HG03139 (cell line): ENCODE measurements around the gene CDKN3.

Source experiments
- ATAC-seq: cut with Tn5 transposase; IDR thresholded peaks from one replicate; pipeline ENCODE4 v1.9.1; 2021; ENCODE audit not compliant: unreplicated experiment

The CDKN3 gene, protein sequence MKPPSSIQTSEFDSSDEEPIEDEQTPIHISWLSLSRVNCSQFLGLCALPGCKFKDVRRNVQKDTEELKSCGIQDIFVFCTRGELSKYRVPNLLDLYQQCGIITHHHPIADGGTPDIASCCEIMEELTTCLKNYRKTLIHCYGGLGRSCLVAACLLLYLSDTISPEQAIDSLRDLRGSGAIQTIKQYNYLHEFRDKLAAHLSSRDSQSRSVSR

DNA sequence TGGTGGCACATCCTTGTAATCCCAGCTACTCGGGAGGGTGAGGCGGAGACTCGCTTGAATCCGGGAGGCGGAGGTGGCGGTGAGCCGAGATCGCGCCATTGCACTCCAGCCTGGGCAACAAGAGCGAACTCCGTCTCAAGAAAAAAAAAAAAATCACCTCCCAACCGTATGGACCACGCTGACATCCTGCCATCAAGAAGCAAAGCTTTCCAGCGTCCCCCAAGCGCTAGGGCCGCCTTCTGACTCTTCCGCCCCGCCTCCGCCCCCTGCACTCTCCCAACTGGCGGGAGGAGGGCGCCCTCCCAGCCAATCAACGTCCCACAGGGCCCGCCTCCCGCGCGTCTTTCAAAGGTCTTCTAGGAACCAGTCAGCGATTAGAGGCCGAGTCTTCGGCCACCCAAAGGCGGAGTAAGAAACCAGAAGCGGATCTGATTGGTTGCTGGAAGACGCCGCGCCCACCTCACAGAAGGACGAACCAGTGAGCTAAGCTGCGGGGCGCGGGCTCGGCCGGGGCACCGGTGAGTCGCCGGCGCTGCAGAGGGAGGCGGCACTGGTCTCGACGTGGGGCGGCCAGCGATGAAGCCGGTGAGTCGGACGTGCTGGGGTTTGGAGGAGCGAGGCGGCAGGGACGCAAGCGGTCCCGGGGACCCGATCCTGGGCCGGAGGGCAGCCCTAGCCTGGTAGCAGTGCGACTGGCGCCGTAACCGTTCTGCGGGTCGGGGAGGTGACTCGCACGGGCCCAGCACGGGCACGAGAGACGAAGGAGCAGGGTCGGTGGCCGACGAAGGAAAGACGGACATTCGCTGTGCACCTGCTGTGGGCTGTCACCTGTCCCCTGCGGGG lies at the start of gene CDKN3:
Gene CDKN3 (plus strand): TSS at position 515 of the 843 bp plus-strand sequence. CDS start 62 bp downstream, at position 577.
- ATAC-seq: peak; percentile 96

DNA sequence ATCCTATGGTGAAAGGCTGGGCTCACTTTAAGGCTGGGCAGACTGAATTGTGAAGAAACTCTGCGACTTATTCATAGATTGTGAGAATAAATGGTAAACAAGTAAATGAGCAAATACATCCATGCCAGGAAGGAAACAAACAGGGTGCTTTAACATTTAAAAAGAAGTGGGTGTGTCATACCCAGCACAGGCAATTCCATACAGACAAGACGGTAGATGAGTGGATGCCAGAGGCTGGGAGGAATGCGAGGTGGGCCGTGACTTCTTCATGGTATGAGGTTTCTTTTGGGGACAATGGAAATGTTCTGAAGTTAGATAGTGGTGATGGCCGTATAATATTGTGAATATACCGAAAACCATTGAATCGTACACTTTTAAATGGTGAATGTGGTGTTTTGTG lies 49.8 kb upstream of the CDKN3 start:
- ATAC-seq: no peak

DNA sequence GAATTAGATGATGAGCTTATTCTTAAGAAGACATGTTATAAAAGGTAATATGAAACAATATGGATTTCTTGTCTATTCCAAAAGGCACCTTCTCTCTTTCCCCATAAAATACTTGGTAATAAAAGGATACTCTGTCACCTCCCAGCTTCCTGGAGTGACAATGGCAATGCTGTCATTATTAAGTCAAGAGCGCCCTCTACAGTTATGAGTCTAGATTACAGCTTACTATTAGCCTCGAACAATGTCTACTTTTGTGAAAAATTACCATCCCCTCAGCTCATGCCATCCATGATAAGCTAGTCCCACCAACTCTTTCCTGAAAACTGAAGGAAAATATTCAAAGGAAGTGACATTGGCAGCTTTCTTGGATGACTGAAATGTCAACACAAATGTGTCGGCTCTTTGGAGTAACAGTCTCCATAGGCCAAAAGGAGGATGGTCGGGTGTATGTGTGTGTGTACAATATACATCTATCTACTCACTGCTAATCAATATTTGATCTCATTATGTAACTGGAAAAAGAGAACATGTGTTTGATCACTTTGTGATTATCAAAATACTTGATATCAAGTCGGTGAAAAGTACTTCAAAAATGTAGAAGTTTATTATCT lies 48.7 kb upstream of the CDKN3 start:
- ATAC-seq: no peak

DNA sequence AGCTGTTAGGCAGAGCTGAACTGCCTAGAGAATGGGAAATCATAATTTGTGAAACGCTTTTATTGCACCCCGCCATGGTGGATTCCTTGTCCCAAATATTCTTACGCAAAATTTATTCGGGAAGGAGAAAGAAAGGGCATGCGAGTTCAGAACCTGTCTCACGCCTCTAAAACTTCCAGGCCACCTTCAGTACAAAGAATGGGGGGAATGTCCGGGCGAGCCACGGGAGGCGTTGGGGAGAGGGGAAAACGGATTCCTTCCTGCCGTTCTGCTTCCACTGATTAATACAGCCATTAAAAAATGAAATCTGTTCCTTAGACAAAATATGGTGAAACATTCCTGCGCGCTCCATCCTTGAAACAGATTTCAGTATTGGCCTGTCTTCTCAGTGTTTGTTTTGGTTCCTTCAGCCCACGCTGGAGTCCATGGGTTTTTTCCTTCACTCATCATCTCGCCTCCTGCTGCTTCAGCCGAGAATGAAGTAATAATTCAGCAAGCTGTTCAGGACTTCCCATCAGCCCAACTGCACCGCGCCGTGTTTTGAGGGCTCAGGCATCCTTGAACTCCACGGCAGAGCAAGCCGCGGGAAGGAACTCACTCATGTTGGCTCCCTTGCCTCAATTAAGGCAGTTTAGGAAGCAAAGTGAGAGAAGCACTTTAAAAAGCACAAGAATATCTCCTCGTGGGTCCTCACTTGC lies 47.7 kb upstream of the CDKN3 start:
- no peak for ATAC-seq

DNA sequence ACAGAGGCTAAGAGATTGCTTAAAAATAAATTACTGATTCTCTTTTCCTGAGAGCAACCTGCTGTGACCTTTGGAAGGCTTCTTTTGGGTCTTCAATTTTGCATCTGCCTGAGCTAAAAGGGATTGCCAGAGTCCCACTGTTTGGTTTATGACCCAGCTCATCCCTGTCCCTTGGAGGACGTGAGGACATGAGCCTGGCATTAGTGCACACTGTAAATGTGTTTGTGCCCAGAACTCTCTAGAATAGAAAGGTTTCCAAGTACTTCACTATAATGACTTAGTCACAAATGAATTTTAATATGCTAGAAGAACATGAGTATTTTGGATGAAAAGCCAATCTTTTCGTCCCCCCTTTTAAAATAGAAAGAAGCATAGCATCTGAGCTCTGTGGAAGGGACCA lies 47.1 kb upstream of the CDKN3 start:
- no peak for ATAC-seq

DNA sequence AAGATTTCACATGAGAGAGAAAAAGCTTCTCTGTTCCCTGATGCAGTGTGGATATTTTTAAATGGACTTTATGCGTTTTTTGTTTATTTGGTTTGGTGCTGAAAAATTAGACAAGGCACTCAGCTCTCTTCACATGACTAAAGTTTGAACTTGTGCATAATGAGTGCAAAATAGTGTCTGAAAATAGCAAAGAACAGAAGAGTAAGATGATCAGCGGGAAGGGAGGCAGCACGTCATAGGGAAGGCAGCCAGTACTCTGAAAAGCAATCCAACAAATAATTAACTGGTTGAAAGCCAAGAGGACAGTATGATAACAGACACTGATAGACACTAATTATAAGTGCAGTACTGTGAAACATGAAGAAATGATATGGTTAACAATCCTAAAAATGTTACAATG lies 46.6 kb upstream of the CDKN3 start:
- no peak for ATAC-seq

DNA sequence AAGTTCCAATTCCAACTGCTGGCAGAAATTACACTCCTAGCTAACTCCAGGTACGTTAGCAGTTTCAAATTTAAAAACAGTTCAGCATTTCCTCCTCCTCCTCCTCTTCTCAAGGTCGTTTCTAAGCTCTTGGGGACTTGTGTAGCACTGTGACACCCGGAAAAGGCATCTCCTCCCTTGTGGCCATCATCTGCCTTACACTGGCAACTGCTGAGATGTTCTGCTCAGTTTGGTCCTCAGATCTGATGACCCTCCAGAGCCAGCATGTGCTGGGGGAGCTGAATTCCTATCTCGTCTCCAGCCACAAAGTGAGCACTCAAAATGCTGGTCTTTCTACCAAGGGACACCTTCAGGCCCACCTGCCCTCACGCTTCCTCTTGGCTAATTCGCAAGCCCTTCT lies 43.5 kb upstream of the CDKN3 start:
- ATAC-seq: no peak

DNA sequence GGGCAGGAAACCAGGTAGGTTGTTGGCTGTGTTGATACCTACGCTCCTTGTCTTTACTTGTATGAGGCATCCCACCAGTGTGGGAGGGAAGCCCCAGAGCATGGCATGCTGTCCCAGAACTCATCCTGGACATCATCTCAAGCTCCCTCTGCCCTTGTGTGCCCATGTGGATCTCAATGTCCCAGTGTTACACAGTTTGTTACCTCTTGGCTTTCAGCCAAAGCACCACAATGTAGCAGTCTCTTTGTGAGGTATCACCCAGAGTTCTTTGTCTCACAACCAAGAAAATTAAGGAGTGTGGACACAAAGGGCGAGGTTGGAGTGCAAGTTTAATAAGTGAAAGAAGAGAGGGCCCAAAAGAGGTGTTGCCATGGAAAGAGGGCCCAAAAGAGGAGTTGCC lies 43.1 kb upstream of the CDKN3 start:
- ATAC-seq: no peak

DNA sequence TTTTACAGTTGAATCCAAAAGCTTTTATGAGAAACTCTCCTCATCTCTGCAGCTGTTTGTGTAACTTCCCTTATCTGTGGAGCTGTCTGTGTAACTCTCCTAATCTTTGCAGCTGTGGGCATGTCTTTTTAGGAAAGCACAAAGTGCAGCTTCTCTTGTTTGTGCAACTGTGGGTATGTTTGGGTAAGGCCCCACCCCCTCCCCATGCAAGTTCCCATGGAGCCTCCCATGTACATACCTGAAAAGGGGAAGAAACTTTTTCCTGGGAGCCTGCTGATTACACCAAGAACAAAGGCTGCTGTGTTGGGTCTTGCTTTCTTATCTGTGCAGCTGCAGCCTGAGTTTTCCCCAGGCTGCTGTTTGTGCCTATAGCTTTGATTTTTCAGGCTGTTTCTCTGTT lies 42.7 kb upstream of the CDKN3 start:
- no peak for ATAC-seq

DNA sequence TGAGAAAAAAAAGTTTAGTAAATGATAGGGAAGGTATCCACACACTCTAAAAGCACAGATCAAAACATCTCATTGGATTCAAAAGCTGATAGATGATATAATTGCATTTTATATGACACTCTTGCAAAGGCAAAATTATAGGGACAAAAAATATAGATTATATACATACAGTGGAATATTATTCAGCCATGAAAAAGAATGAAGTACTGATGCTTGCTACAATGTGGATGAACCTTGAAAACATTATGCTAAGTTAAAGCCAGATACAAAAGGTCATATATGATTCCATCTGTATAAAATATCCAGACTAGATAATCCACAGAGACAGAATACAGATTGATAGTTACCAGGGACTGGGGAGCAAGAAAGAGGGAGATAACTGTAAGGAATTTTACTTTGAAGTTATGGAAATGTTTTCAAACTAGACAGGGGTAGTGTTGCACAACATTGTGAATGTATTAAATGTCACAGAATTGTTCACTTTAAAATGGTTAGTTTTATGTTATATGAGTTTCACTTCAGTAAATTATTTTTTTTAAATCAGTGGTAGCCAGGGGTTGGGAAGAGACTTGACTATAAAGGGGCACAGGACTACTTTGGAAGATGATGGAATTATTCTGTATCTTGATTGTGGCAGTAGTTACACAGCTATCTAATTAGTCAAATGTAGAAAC lies 41.7 kb upstream of the CDKN3 start:
- ATAC-seq: no peak

DNA sequence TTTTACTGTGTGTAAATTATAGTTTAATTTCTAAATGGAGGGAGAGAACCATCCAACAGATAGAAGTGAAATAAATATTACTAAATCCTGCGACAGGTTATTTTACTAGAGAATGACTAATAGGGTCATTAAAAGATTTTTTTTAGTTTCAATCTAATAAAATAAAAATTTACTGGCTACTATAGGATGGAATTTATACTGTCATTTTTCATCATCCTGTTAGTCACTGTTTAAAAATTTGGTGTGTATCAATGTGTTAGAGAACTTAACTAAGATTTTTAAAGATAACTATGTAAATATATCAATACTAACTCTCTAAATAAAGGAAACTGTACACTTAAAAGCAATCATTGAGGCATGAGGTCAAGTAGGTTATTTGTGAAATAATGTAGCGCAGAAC lies 41.1 kb upstream of the CDKN3 start:
- ATAC-seq: no peak

DNA sequence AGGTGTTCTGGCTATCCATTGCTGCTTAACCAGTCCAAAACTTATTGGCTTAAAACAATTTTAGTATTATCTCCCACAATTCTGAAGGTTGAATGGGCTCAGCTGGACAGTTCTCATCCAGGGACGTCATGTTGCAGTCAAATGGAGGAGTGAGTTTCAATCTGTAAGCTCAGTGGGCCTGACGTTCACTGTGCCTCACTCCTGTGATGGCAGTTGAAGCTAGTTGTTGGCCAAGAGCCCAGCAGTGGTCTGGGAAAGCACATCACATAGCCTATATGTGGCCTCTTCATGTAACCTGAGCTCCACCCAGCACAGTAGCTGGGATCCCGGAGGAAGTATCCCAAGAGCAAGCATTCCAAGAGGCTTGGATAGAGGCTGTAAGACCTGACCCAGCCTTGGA lies 40.6 kb upstream of the CDKN3 start:
- no peak for ATAC-seq

DNA sequence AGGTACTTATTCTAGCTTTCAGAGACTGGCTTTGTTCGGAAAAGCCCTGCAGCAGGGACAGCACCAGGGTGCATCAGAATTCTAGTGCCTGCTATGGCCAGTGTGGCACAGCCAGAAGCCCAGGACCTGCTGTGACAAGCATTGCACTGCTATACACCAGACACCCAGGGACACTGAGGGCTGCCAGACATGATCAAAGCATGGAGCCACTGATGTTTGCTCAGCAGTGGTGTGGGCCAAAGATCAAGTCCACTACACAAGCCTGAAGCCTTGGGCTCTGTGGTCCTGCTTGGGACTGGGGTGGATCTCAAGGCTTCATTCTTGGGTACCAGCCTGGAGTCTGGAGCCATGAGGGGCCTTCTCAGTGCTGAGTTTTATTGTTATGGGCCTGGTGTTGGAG lies 36.1 kb upstream of the CDKN3 start:
- no peak for ATAC-seq

DNA sequence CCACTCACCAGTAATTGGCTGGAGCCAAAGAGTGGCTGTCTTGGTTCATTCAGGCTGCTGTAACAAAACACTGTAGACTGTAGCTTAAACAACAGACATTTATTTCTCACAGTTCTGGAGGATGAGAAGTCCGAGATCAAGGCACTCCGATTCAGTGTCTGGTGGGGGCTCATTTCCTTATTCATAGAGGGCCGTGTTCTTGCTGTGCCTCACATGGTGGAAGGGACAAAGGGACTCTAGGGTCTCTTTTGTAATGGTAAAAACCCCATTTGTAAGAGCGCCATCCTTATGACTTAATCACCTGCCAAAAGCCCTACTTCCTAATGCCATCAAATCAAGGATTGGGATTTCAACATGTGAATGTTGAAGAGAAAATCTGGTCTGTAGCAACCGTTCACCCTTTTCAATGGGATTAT lies 34.7 kb upstream of the CDKN3 start:
- no peak for ATAC-seq

DNA sequence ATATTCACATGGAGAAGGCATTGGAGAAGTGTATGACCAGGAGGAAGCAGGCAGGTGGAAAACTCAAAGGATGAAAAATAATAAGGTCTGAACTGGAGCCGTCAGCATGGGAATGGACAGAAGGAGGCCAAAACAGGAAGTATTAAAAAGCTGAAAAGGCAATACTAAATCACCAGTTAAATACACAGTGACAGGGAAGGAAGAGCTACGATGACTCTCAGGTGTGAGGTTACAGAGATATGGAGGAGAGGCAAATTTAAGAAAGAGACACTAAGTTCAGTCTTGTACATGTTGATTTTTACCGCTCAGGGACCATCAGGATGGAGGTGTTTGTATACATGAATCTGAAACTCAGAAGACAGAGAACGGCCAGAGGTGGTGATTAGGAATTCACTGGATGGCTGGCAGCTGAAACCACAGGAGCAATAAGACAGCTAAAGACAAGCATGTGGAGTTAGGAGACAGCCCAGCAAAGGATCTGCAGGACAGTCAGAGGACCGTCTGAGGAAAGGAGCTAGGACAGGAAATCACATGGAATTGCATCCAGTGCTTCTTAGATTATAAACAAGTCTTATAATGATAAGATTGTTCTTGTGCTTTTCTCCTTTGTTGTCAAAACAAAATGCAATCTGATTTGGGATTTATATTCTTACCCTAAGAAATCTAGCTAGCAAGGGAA lies 33.9 kb upstream of the CDKN3 start:
- ATAC-seq: no peak

DNA sequence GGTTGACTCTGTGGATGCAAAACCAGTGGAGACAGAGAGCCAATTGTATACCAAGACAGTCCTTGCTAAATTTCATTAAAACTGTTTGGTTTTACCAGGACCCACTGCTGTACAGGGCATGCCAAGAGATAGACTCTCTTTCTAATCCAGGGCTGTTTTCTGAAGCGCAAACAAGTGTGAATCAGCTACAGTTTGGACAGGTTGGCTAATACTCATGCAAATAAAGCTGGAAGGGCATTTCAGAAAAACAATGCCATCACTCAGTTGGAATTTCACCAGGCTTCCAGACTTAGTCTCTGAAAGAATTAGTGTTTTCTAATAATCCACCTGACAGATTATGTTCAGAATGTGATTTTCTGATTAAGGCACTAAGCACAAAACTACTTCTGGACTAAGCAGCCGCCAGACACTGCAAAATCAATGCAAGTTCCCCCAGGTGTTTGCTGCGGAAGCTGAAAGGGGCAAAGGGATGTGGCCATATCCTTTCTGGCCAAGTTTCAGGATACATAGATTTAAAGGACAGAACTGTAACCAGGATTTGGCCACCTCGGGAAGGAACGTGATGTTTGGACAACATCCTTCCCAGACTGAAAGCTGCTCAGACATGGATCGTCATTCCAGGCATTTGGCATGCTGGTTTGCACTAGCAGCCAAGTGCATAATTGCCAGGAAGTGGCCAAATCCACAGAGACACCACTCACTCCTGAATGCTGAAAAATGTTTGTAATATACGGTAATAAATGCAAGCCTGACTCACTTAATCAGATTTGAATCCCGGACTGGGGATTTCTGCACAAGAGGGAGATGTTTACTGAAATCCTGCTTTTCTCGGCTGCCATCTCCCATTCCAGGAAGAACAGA lies 32.0 kb upstream of the CDKN3 start:
- ATAC-seq: no peak

DNA sequence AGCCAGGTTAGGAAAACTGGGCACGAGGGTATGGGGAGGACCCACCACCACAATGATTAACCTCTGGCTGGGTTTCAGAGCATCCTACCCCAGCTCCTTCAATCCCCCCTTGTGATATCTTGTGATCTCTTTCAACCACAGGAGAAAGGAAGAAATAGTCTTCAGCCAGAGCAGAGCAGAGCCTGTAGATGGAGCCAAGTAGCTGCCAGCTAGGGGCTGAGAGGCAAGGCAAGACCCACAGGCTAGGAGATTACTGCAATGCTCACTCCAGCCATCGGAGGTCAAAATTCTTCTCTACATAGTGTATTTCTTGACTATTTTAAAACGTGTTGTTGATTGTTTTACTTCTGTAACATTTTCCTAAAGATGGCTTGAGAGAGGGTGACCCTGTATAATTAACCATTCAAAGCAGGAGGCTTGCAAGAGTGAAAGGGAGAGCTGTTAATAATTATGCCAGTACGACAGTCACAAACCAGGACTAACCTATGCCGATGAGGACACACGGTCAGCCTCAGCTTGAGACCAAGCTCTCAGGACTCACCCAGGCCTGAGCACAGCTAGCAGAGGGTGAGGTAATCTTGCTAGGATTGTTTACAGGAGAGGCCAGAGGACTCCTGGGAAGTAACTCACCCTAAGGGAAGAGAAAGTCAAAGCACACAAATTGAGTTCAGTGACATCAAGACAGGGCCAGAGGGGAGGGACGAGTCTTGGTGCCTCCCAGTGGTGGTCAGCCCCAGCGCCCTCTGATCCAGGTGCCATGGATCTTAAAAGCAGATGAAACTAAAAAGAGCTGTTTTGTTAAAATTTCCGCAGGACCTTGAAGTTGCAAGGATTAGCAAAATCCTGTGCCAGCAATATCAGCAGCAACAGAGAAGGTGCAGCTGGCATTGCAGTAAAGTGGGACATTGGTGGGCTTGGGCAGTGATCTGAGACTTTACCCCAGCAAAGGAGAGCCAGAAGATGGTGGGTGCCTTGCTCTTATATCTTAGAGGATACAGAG lies 29.8 kb upstream of the CDKN3 start:
- ATAC-seq: peak; percentile 65

DNA sequence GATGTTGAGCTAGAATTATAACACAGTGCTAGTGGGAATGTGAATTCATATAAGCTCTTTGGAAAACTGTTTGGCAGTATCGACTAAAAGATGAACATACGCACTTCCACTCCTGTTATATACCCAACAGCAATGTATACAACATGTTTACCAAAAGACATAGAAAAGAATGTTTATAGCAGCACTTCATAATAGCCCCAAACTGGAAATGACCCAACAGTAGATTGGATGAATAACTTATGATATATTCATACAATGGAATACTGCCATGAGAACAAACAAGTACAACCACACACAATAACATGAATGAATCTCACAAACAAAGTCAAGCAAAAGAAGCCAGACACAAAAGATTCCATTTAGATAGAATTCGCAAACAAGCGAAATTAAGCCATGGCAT lies 28.5 kb upstream of the CDKN3 start:
- ATAC-seq: no peak
